NCI-H748 treated with DMSO at 0.1 percent for 48 hours (cell line): Measurements from ENCODE around the gene CKS1B.

Experiments
- DNase-seq: peaks from one replicate; lab custom pipeline; 2025; lab: John Stamatoyannopoulos, UW

The CKS1B gene

GRCh38 chr1:155002464-155003226 is 28.2 kb downstream of the CKS1B start, which contains the start of gene ZBTB7B:
ZBTB7B (plus strand) TSS chr1:155002802; CDS start chr1:155014661, 11,859 bp downstream.
- no peak for DNase-seq

- peak; percentile 27 for DNase-seq
Measured at GRCh38 chr1:155003227-155003765, 28.8 kb downstream of the CKS1B start.

- no peak for DNase-seq
Measured at GRCh38 chr1:155003766-155004351, 29.4 kb downstream of the CKS1B start.

GRCh38 chr1:155004352-155005075 is 30.0 kb downstream of the CKS1B start:
- no peak for DNase-seq

- no peak for DNase-seq
Measured at GRCh38 chr1:155005076-155006011, 30.9 kb downstream of the CKS1B start.

DNA sequence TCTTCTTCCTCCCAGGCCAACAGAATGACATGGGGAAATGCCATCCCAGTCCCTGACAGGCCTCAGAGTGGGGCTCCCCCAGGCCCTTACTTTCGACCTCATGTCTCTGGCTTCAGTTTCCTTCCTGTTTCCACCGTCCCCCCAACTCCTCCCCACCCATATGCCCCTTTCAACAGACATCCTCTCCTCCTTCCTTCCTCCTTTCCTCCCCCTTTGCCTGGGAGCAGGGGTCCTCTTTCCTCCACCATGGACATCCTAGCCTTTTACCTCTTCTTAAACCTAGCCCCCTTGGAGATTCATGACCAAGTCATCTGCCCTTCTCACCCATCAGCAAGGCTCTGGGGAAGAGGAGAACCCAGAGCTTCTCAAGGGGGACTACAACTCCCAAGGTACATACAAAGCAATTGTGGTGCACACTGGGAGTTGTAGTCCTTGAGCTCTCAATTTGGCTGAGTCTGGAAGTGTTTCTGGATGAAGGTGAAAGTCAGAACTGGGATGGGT is 32.2 kb downstream of the CKS1B start:
- DNase-seq: no peak

DNA sequence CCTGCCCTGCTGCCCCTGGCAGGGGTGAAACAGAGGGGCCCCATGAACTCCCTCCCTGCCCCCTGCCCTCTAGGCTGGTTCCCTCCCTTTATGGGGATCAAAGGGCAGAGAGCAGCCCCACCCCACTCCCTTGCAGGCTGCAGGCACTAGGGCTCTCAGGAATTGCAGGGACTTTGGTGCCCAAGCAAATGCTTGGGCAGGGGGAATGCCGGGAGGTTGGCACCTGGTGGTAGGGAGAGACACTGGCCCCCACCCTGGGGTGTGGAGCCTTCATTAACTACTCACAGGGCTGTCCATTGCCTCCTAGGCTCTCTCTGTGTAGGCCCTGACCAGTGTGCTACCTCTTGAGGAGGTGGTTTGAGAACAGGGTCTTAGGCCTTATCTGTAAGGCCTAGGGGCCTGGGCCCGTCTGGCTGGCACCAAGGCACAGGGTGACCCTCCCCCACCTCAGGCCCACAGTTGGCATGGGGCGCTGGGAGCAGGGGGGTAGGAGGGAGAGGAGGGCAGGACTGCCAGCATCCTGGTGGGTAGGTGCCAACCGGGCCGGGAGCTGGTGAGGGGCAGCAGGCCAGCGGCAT is 32.9 kb downstream of the CKS1B start:
- no peak for DNase-seq

- DNase-seq: no peak
Measured at GRCh38 chr1:155008015-155008941, 33.8 kb downstream of the CKS1B start.

DNA sequence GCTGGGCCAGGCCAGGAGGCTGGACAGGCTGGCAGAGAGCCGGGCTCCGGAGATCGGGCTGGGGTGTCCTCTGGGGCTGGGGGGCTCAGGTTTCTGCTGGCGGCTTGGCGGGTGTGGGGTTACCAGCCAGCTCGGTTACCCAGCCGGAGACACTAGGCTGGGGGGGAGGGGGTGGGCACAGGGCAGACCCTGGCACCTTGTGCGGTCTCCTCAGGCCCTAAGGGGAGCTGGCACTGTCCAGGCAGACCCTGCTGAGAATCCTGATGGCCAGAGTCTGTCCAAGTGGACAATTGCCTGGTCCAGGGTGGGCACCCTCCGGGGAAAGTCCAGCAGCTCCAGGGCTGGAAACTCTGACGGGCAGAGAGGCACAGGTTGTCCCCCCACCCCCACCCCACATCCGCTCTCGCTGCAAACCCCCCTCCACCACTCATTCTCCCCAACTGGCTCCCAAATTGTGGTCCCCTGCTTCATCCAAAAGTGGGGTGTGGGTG is 34.8 kb downstream of the CKS1B start:
- no peak for DNase-seq

- DNase-seq: no peak
Measured at GRCh38 chr1:155009742-155010141, 35.3 kb downstream of the CKS1B start.

GRCh38 chr1:155010211-155010918 is 35.9 kb downstream of the CKS1B start:
- DNase-seq: no peak

- DNase-seq: no peak
Measured at GRCh38 chr1:155011004-155011416, 36.5 kb downstream of the CKS1B start.

DNA sequence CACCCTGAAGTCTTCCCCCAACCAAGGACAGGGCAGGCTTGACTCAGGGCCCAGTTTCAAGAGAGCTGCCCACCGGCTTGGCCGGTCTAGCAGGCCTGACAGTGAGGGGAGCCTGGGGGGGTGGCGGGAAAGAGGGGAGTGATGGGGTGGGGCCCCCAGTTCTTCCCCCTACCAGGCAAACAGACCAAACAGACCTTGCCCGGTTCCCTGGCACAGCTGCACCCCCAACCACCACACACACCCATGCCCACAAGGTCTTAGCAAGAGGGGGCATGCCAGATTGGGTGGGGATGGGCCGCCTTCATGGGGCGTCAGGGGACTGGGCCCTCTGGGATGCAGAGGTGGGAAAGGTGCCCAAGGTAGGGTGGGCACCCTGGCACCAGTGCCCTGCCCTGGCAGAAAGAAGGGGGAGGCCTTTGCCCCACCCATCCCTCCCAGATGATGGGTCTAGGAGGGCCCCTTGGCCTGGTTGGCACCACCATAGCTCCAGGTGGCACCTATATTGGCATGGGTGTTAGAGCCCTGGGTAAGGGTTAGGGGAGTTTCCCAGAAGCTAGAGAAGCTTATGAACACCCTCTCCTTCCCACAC is 37.0 kb downstream of the CKS1B start:
- DNase-seq: no peak

DNA sequence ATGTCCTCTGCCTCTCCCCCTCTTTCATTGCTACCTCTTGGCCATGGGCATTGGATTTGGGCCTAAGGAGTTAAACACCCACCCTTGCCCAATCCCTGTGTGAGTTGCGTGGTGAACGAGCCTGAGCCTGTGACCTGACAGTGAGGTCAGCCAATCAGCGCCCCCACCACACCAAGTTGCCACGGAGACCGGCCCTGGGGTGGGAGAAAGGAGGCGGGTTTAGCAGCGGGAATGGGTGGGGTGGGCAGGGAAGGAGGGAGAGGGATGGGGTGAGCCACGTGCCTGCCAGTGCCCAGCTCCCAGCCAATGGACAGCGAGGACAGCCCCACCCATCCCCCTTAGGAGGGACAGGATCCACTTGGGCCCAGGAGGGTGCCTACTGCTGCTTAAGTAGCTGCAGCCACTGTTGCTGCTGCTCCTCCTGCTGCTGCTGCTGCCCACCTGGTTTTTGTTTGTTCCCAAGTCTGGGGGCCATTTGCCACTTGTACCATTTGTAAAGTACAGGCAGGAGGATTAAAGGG is 37.6 kb downstream of the CKS1B start:
- DNase-seq: peak; percentile 6

- DNase-seq: no peak
Measured at GRCh38 chr1:155012776-155013602, 38.5 kb downstream of the CKS1B start.

DNA sequence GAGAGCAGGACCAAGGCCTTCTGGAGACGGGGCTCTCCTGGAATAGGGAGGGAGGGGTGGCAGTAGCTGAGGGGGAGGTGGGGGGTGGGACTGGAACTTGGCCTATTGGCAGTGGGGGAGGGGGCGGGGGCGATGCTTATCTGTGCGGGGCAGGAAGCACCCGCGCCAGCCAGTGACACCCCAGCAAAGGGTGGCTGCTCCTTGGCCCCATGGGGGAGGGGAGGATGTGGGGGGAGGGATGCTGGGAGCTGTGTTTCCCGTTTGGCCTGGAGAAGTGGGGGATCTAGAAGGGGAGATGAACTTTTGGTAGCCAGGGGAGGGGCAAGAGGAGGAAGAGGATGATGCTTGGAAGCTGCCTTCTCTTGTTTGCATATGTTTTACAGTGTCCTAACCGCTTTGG is 39.2 kb downstream of the CKS1B start:
- no peak for DNase-seq

GRCh38 chr1:155014709-155015508 is 40.4 kb downstream of the CKS1B start:
- DNase-seq: no peak
